Measurements from ENCODE around the gene MS4A5. TPM values are rescaled to one million over a fixed set of nuclear protein-coding genes. Genes with fewer than 3 reads are reported as not detected.

The MS4A5 gene, protein sequence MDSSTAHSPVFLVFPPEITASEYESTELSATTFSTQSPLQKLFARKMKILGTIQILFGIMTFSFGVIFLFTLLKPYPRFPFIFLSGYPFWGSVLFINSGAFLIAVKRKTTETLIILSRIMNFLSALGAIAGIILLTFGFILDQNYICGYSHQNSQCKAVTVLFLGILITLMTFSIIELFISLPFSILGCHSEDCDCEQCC
- not detected in 2 replicates for total RNA-seq
- long read RNA-seq: 0 reads

GRCh38 chr11:60429272-60429671 lies at the start of gene MS4A5:
TSS of gene MS4A5 (plus strand) at chr11:60429572. CDS start at chr11:60429675, 103 bp downstream.
- Mint-ChIP-seq H3K27me3 (no peaks in the 10 kb centered on the region), H3K9me3 (ENCODE audit: low read depth) (no peaks in the 10 kb centered on the region), H3K4me1 (ENCODE audit: low read depth) (peaks cover 24% of the 10 kb centered on the region), H3K4me3 (ENCODE audit: low read depth) (no peak within 1 kb of the TSS), H3K27ac (no peak within 1 kb of the TSS), H3K36me3 (ENCODE audit: insufficient read depth) (no peaks in the 10 kb centered on the region)
- TF ChIP-seq, protein P1, sequence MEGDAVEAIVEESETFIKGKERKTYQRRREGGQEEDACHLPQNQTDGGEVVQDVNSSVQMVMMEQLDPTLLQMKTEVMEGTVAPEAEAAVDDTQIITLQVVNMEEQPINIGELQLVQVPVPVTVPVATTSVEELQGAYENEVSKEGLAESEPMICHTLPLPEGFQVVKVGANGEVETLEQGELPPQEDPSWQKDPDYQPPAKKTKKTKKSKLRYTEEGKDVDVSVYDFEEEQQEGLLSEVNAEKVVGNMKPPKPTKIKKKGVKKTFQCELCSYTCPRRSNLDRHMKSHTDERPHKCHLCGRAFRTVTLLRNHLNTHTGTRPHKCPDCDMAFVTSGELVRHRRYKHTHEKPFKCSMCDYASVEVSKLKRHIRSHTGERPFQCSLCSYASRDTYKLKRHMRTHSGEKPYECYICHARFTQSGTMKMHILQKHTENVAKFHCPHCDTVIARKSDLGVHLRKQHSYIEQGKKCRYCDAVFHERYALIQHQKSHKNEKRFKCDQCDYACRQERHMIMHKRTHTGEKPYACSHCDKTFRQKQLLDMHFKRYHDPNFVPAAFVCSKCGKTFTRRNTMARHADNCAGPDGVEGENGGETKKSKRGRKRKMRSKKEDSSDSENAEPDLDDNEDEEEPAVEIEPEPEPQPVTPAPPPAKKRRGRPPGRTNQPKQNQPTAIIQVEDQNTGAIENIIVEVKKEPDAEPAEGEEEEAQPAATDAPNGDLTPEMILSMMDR (IDR thresholded peaks at IDR 0.05; ENCODE audit: unreplicated experiment): no peak
- DNase-seq (ENCODE audit: low spot score, unreplicated experiment): no peak

GRCh38 chr11:60389279-60389910 lies 40.0 kb upstream of the MS4A5 start:
- DNase-seq (ENCODE audit: low spot score, unreplicated experiment): no peak
- TF ChIP-seq, protein P1 (IDR thresholded peaks at IDR 0.05; ENCODE audit: unreplicated experiment): no peak
- Mint-ChIP-seq H3K9me3 (ENCODE audit: low read depth) (no peaks in the 10 kb centered on the region), H3K27me3 (no peaks in the 10 kb centered on the region), H3K36me3 (ENCODE audit: insufficient read depth) (no peaks in the 10 kb centered on the region), H3K27ac (no peak overlapping the region), H3K4me3 (ENCODE audit: low read depth) (no peak overlapping the region), H3K4me1 (ENCODE audit: low read depth) (no peaks in the 10 kb centered on the region)

GRCh38 chr11:60390419-60390818 lies 39.0 kb upstream of the MS4A5 start:
- no peaks in the 10 kb centered on the region for H3K4me1 Mint-ChIP-seq (ENCODE audit: low read depth)
- TF ChIP-seq, protein P1 (IDR thresholded peaks at IDR 0.05; ENCODE audit: unreplicated experiment): no peak
- no peaks in the 10 kb centered on the region for H3K36me3 Mint-ChIP-seq (ENCODE audit: insufficient read depth)
- H3K27me3 Mint-ChIP-seq: no peaks in the 10 kb centered on the region
- no peak overlapping the region for H3K4me3 Mint-ChIP-seq (ENCODE audit: low read depth)
- no peak for DNase-seq (ENCODE audit: low spot score, unreplicated experiment)
- H3K27ac Mint-ChIP-seq: no peak overlapping the region
- no peaks in the 10 kb centered on the region for H3K9me3 Mint-ChIP-seq (ENCODE audit: low read depth)

DNA sequence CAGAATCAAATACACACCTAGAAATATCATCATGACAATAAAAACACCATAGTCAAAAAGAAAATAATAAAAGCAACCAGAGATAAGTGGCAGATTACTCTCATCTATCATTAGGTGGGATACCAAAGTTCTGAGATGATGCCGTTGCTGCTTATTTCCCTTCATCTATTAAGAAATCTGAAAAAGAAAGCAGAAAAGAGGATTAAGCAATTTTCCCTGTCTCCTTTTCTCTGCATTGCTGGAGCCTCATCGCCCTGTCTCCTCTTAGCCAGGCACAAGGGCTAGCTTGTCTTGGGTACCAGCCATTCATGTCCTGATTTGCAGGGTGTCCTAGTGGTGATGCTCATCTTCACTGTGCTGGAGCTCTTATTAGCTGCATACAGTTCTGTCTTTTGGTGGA lies 37.0 kb upstream of the MS4A5 start:
- Mint-ChIP-seq H3K9me3 (ENCODE audit: low read depth) (no peaks in the 10 kb centered on the region), H3K4me3 (ENCODE audit: low read depth) (no peak overlapping the region), H3K27me3 (no peaks in the 10 kb centered on the region), H3K27ac (no peak overlapping the region), H3K36me3 (ENCODE audit: insufficient read depth) (no peaks in the 10 kb centered on the region), H3K4me1 (ENCODE audit: low read depth) (no peaks in the 10 kb centered on the region)
- TF ChIP-seq, protein P1 (IDR thresholded peaks at IDR 0.05; ENCODE audit: unreplicated experiment): no peak
- DNase-seq (ENCODE audit: low spot score, unreplicated experiment): no peak

GRCh38 chr11:60393016-60393415 lies 36.4 kb upstream of the MS4A5 start:
- TF ChIP-seq, protein P1 (IDR thresholded peaks at IDR 0.05; ENCODE audit: unreplicated experiment): no peak
- DNase-seq (ENCODE audit: low spot score, unreplicated experiment): no peak
- H3K4me3 Mint-ChIP-seq (ENCODE audit: low read depth): no peak overlapping the region
- no peaks in the 10 kb centered on the region for H3K4me1 Mint-ChIP-seq (ENCODE audit: low read depth)
- H3K36me3 Mint-ChIP-seq (ENCODE audit: insufficient read depth): no peaks in the 10 kb centered on the region
- H3K27ac Mint-ChIP-seq: no peak overlapping the region
- no peaks in the 10 kb centered on the region for H3K27me3 Mint-ChIP-seq
- no peaks in the 10 kb centered on the region for H3K9me3 Mint-ChIP-seq (ENCODE audit: low read depth)
